ENCODE data around the gene DDX4.

Gene DDX4

GRCh38 chr5:55851675-55851979, 113.8 kb downstream of the DDX4 start (continued):
- TF ChIP-seq ZBTB10 (tag by site-specific recombination; IDR thresholded peaks at IDR 0.05): no peak

GRCh38 chr5:55852503-55852902, 114.6 kb downstream of the DDX4 start:
- Histone ChIP-seq H3K9me3 (ENCODE audit: control insufficient read depth, insufficient read depth, low read depth, low read length) (no peaks in the 10 kb centered on the region), H3K4me1 (ENCODE audit: control insufficient read depth, insufficient read depth, low read length) (no peaks in the 10 kb centered on the region), H3K36me3 (ENCODE audit: control insufficient read depth in 2 of 2, insufficient read depth in 1 of 2, low read length in 2 of 2) (no peaks in the 10 kb centered on the region), H3K27ac (ENCODE audit: extremely low read depth, low read depth, low read length) (no peak overlapping the region), H3K4me3 (ENCODE audit: low read depth, low read length) (no peak overlapping the region)
- TF ChIP-seq ZNF146 (tag by site-specific recombination; IDR thresholded peaks at IDR 0.05): no peak
- no peak for TF ChIP-seq ZNF19 (tag by site-specific recombination; IDR thresholded peaks at IDR 0.05; ENCODE audit: low read depth)
- no peak for TF ChIP-seq ZNF558 (tag by site-specific recombination; IDR thresholded peaks at IDR 0.05)
- TF ChIP-seq HOXC10 (CRISPR knock-in tag; IDR thresholded peaks at IDR 0.05): no peak
- TF ChIP-seq ZXDB (tag by site-specific recombination; IDR thresholded peaks at IDR 0.05): no peak
- TF ChIP-seq ZNF596 (tag by site-specific recombination; IDR thresholded peaks at IDR 0.05): no peak
- TF ChIP-seq SALL2 (tag by site-specific recombination; IDR thresholded peaks at IDR 0.05; ENCODE audit: borderline replicate concordance): no peak
- TF ChIP-seq REST (tag by site-specific recombination; IDR thresholded peaks at IDR 0.05): no peak
- no peak for TF ChIP-seq KLF17 (tag by site-specific recombination; IDR thresholded peaks at IDR 0.05)
- no peak for TF ChIP-seq ZNF26 (tag by site-specific recombination; IDR thresholded peaks at IDR 0.05)
- TF ChIP-seq ZBTB49 (tag by site-specific recombination; IDR thresholded peaks at IDR 0.05; ENCODE audit: low read depth): no peak
- POLR2A ChIA-PET: no interaction called here
- CTCF ChIA-PET: interaction anchor here (0.6 to 1.3 kb wide), 3 partner anchors 24 to 84 kb away, joined by 5 read pairs; no protein-coding TSS in a partner anchor

Measured in HEK293 (cell line).